Kidney (tissue), 14 donors: ENCODE data around the gene CHIT1. TPM values are rescaled to one million over a fixed set of nuclear protein-coding genes. Genes with fewer than 3 reads are reported as not detected.
A peak's percentile ranks its signal among the peaks of the same experiment; 100 is the strongest.

ENCODE experiments used
- DNase-seq, 5 donors: peaks; one replicate each; pipeline ENCODE4 v3.0.0-alpha.2; 2013 to 2020
- FAIRE-seq: peaks from 2 replicates; lab custom pipeline; 2012; peaks lifted over from hg19 to GRCh38; lab: Jason Lieb, UNC
- H3K27ac ChIP-seq, 2 donors: one replicate each; pipeline ENCODE4 v1.7.0; 2013; ENCODE audit warnings: low read depth in 2 of 2, low read length in 2 of 2, inconsistent platforms in 1 of 2
- H3K27me3 ChIP-seq: one replicate; pipeline ENCODE4 v1.7.1; 2013; ENCODE audit warnings: low read length, inconsistent platforms; ENCODE audit not compliant: control insufficient read depth, insufficient read depth
- H3K36me3 ChIP-seq, 3 donors: one replicate each; pipeline versions ENCODE4 v1.7.0 to v1.7.1; 2013; ENCODE audit warnings: low read length in 3 of 3, control low read depth in 1 of 3, inconsistent platforms in 1 of 3; ENCODE audit not compliant: insufficient read depth in 3 of 3, control insufficient read depth in 2 of 3
- H3K4me1 ChIP-seq, 3 donors: one replicate each; pipeline versions ENCODE4 v1.7.0 to v1.7.1; 2013; ENCODE audit warnings: low read length in 3 of 3, inconsistent platforms in 1 of 3, low read depth in 1 of 3; ENCODE audit not compliant: control insufficient read depth in 2 of 3, insufficient read depth in 2 of 3
- H3K4me3 ChIP-seq, 3 donors: one replicate each; pipeline versions ENCODE4 v1.7.0 to v1.8.1; 2013; ENCODE audit warnings: low read length in 3 of 3, control low read depth in 1 of 3, inconsistent platforms in 1 of 3
- H3K9ac ChIP-seq, 3 donors: one replicate each; pipeline versions ENCODE4 v1.7.0 to v1.7.1; 2013; ENCODE audit warnings: low read length in 3 of 3, control low read depth in 1 of 3, inconsistent platforms in 1 of 3
- H3K9me3 ChIP-seq, 3 donors: one replicate each; pipeline versions ENCODE4 v1.7.0 to v1.7.1; 2013; ENCODE audit warnings: low read length in 3 of 3, control low read depth in 1 of 3, inconsistent platforms in 1 of 3; ENCODE audit not compliant: control insufficient read depth in 2 of 3, insufficient read depth in 1 of 3
- intact Hi-C: fragments of 100-400 bp; cut with DNase I; formaldehyde crosslinking; loops from one replicate; pipeline ENCODE4 v1.11.1; 2022
- polyA plus RNA-seq: library from polyadenylated mRNA; stranded (reverse); fragments of 350-450 nt; fragmentation: Illumina TruSeq; extraction: RNeasy Lipid Tissue Mini Kit (QIAGEN cat#74804); gene quantifications from one replicate; pipeline ENCODE4 v1.2.3, GENCODE V29; 2014; ENCODE audit warnings: low read depth, low replicate concordance; ENCODE audit not compliant: insufficient read depth
- total RNA-seq: library from RNA; stranded (reverse); fragmentation: NEBNext Ultra II Directional; extraction: Animal tissue kit (Norgen Biotek cat#: 25700); gene quantifications from one replicate; pipeline ENCODE4 v1.2.1, GENCODE V29; 2021
- TF ChIP-seq, protein P1 (sequence below): IDR thresholded peaks from 3 replicates; pipeline ENCODE4 v1.5.1; 2012; ENCODE audit warnings: mild to moderate bottlenecking, moderate library complexity, borderline replicate concordance; ENCODE audit not compliant: insufficient read depth; ENCODE audit errors: extremely low read depth
- donor health status: control.
- donor health status: control.
- donor health status: control.
- donor health status: control.
- donor health status: control.
- donor health status: DM: yes; HTN: yes; CAD: no.
- donor health status: Normal renal cell carcinoma (clear cell type).

Gene CHIT1
- total and polyA plus RNA-seq, 2 donors from 2014 or later, result 1.1 TPM; not detected in 1

DNA sequence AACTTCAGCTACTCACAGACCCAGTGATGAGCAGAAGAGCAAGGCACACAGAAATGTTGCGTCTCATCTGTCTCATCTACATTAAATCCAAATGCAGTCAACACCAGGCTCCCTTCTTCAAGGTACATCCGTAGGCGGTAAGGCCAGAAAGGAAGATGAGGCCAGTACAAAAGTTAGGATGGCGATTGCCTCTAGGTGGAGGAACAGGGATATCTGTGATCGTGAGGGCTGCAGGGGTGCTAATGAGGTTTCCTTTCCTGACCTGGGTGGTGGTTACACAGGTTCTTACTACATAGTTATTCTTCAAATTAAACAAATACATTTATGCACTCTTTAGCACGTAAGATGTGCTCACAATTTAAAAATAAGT lies 52.5 kb downstream of the CHIT1 start:
- H3K9me3 ChIP-seq, result no peaks in the 10 kb centered on the region
- no peaks in the 10 kb centered on the region for H3K27me3 ChIP-seq
- FAIRE-seq, result no peak

DNA sequence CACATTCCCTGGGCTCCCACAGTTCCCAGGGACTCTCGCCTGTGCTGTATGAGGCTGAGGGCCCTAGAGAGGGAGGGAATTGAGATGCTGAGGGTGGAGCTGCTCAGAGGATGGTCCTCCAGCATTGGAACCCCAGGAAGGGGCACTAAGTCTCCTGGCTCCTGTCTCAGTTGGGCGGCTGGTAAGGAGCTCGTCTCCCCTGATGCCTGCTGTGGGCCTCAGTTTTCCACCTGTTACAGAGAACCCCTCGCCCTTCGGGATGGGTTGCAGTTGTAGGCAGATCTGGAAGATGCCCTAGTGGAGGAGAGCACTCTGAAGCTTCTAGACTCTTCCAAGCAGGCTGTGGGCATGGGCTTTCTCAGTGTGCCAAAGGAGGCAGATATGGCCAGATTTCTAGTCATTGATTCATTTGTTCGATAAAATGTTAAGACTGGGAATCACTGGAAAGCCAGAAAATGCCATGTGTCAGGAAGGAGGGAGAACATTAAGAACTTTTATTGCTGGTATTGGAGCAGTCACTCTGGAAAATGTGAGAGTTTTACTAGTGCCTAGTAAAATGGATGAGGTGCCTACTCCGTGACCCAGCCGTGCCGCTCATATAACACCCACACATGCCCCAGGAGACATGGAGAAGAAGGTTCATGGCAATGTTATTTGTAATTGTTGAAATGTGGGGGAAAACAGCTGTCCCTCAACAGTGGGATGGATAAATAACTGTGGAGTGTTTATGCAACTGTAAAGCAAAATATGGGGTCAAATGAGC lies 53.0 kb downstream of the CHIT1 start:
- Histone ChIP-seq H3K27me3 (no peaks in the 10 kb centered on the region), H3K4me3 (no peak overlapping the region), H3K9me3 (no peaks in the 10 kb centered on the region), H3K36me3 (no peaks in the 10 kb centered on the region), H3K9ac (no peak overlapping the region), H3K4me1 (peaks cover 2 to 15% (median 4%) of the 10 kb centered on the region in 3 donors), H3K27ac (peak overlapping the region in 1 of 2 donors; percentile 7)
- TF ChIP-seq, protein P1, sequence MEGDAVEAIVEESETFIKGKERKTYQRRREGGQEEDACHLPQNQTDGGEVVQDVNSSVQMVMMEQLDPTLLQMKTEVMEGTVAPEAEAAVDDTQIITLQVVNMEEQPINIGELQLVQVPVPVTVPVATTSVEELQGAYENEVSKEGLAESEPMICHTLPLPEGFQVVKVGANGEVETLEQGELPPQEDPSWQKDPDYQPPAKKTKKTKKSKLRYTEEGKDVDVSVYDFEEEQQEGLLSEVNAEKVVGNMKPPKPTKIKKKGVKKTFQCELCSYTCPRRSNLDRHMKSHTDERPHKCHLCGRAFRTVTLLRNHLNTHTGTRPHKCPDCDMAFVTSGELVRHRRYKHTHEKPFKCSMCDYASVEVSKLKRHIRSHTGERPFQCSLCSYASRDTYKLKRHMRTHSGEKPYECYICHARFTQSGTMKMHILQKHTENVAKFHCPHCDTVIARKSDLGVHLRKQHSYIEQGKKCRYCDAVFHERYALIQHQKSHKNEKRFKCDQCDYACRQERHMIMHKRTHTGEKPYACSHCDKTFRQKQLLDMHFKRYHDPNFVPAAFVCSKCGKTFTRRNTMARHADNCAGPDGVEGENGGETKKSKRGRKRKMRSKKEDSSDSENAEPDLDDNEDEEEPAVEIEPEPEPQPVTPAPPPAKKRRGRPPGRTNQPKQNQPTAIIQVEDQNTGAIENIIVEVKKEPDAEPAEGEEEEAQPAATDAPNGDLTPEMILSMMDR, result no peak
- FAIRE-seq, result no peak
- intact Hi-C loops, result no loop called here
- peak in 1 of 5 donors; percentile 29 for DNase-seq

More for the DNA sequence above, 52.5 kb downstream of the CHIT1 start:
- peaks cover 2 to 15% (median 4%) of the 10 kb centered on the region in 3 donors for H3K4me1 ChIP-seq
- intact Hi-C loops, result no loop called here
- DNase-seq, result no peak
- H3K9ac ChIP-seq, result no peak overlapping the region
- H3K4me3 ChIP-seq, result no peak overlapping the region
- H3K36me3 ChIP-seq, result no peaks in the 10 kb centered on the region
- no peak overlapping the region for H3K27ac ChIP-seq
- TF ChIP-seq, protein P1, result no peak

DNA sequence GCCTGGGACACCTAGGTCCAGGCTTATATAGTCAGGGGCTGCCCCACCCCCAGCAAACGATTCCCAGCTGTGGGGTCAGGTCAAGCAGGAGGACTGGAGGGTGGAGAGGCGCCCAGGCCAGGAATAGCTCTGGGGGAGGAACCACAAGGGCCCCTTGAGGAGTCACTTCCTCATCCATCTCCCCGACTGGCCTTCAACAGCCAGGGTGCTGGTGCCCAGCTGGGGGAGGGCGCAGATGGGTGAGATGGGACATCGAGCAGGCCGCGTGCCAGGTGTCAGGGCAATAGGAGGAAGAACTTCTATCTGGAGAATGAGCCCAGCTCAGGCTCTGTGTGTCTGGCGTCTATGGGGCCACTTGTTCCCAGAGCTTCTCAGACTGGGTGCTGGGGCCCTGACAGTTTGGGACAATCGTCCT lies 53.6 kb downstream of the CHIT1 start:
- FAIRE-seq (no peak), DNase-seq (peak in 1 of 5 donors; percentile 66)
- Histone ChIP-seq H3K27ac (no peak overlapping the region), H3K36me3 (no peaks in the 10 kb centered on the region), H3K4me1 (peaks cover 2 to 15% (median 4%) of the 10 kb centered on the region in 3 donors), H3K9ac (no peak overlapping the region), H3K4me3 (no peak overlapping the region), H3K27me3 (no peaks in the 10 kb centered on the region), H3K9me3 (no peaks in the 10 kb centered on the region)
- TF ChIP-seq, protein P1, result no peak
- intact Hi-C loops, result no loop called here
